DMS114 treated with DMSO at 0.1 percent for 48 hours (cell line): Measurements from ENCODE around the gene MACROD2.

Source experiments
- DNase-seq: peaks from one replicate; lab custom pipeline; 2025; ENCODE audit not compliant: unreplicated experiment; lab: John Stamatoyannopoulos, UW

The MACROD2 gene

GRCh38 chr20:14331646-14332045 lies 336.3 kb downstream of the MACROD2 start:
- no peak for DNase-seq

GRCh38 chr20:14332866-14333265 lies 337.6 kb downstream of the MACROD2 start:
- no peak for DNase-seq

GRCh38 chr20:14333721-14334120 lies 338.4 kb downstream of the MACROD2 start:
- DNase-seq, result no peak

- DNase-seq, result no peak
Observed at GRCh38 chr20:14334306-14334930, 339.1 kb downstream of the MACROD2 start.

- DNase-seq, result no peak
Observed at GRCh38 chr20:14335052-14335451, 339.7 kb downstream of the MACROD2 start.

GRCh38 chr20:14336686-14337085 lies 341.4 kb downstream of the MACROD2 start:
- DNase-seq, result no peak

- peak; percentile 77 for DNase-seq
Observed at GRCh38 chr20:14337400-14338171, 342.3 kb downstream of the MACROD2 start, which contains the start of gene FLRT3. Gene FLRT3 (minus strand): TSS chr20:14337612. CDS start chr20:14327506, 10,106 bp downstream.

GRCh38 chr20:14341801-14342200 lies 346.5 kb downstream of the MACROD2 start:
- no peak for DNase-seq

GRCh38 chr20:14342918-14343317 lies 347.6 kb downstream of the MACROD2 start:
- DNase-seq, result no peak

- no peak for DNase-seq
Observed at GRCh38 chr20:14343491-14344065, 348.3 kb downstream of the MACROD2 start.

GRCh38 chr20:14344746-14345145 lies 349.4 kb downstream of the MACROD2 start:
- no peak for DNase-seq

- no peak for DNase-seq
Observed at GRCh38 chr20:14355791-14356190, 360.5 kb downstream of the MACROD2 start.

- no peak for DNase-seq
Observed at GRCh38 chr20:14360416-14360815, 365.1 kb downstream of the MACROD2 start.

GRCh38 chr20:14361509-14362345 lies 366.4 kb downstream of the MACROD2 start:
- no peak for DNase-seq

GRCh38 chr20:14374196-14374595 lies 378.9 kb downstream of the MACROD2 start:
- no peak for DNase-seq

- DNase-seq, result no peak
Observed at GRCh38 chr20:14375416-14375985, 380.2 kb downstream of the MACROD2 start.

- no peak for DNase-seq
Observed at GRCh38 chr20:14378326-14378725, 383.0 kb downstream of the MACROD2 start.

- no peak for DNase-seq
Observed at GRCh38 chr20:14383335-14383734, 388.0 kb downstream of the MACROD2 start.

GRCh38 chr20:14384416-14385175 lies 389.3 kb downstream of the MACROD2 start:
- no peak for DNase-seq

- no peak for DNase-seq
Observed at GRCh38 chr20:14385176-14385740, 389.9 kb downstream of the MACROD2 start.
